Inflammatory macrophage (primary cell): ENCODE results near the gene MAPRE2.

Source experiments
- DNase-seq, 2 donors: peaks; one replicate each; pipeline ENCODE4 v3.0.0-alpha.2; 2020 to 2022

The MAPRE2 gene

GRCh38 chr18:35038029-35038428 is 3.2 kb upstream of the MAPRE2 start:
- no peak for DNase-seq

DNA sequence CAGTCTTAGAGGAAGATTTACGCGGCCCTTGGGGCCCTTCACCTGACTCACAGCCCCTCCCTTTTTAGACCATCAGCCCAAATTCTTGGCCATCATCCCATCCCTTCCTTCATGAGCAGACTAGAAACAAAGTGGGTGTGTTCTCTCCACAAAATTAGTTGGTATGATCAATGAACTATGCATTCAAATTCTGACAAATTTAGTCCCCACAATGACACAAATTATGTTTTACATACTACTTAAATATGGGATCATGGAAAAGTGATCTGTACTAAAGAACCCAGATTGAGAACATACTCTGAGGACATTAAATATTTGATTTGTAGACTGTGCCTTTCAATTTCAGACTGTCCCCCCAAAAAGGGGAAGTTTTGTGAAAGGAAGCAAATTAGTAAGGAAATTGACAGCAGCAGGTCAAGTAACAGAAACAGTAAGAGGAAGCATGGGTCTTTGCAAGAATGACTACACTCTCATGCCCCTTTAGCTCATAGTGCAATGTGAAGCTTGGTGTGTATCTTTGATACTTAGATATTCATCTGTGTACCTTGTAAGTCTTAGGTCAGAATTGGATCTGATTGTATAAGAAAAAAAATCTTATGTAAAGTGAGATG is 2.2 kb upstream of the MAPRE2 start:
- DNase-seq = peak; percentile 82 to 83

GRCh38 chr18:35040638-35040987 is 600 bp upstream of the MAPRE2 start:
- no peak for DNase-seq

DNA sequence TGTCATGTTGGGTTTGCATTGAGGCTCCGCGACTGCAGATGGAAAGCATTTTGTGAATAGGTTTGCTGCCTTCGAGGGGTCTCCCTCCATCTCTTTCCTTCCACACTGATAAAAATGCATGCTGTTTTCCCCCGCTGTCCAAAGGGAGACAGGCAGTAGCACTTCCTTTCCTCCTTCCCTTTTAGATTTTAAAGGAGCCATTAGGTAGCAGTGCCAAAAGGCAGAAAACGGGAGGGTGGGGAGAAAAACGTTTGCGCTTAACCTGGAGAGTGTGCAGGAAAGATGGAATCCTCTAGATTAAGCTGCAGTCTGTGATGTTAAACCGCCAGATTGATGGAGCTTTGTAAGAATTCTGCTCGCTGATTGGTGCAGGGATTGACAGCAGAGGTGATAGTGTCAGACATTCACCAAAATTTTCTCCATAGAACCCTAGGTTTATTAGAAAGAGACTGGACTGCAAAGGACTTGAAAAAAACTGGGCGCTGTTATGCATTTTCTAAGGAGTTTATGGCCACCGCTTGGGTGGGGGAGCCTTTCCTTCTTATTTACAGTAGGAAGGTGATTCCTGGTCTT is 688 bp downstream of the MAPRE2 start:
- peak in 1 of 2 donors; percentile 19 for DNase-seq

DNA sequence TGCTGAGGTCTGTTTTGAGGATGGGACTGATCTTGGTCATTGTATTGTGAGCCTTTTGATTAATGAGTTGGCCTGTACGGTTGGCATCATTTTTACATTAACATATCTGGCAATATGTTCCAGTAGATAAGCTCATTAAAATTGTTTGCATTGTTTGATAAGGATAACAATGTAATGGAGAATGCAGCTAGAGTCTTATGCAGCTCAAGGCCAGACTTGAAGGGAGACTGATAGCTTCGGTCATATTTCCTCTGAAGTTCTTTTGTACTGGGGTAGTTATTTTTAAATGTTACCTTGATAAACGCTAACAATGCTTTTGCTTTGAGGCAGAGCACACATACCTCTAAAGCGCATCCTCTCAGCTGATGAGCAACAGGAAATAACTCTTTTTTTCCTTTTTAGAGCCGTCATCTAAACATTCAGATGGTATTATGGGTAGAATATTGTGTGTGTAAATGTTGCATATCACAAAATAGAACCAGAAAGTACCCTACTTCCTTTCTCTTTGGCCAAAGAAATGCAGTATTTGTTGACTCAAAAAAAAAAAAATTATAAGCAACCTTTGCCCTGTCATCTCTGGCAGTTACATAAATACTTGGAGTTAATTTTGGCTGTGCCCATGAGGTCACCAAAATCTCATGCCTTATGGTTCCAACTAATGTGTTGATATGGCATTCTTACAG is 1.3 kb downstream of the MAPRE2 start:
- peak; percentile 43 to 66 for DNase-seq

- DNase-seq = no peak
These were observed 2.0 kb downstream of the MAPRE2 start for GRCh38 chr18:35043207-35043606.

GRCh38 chr18:35045121-35045520 is 3.9 kb downstream of the MAPRE2 start:
- DNase-seq = no peak

DNA sequence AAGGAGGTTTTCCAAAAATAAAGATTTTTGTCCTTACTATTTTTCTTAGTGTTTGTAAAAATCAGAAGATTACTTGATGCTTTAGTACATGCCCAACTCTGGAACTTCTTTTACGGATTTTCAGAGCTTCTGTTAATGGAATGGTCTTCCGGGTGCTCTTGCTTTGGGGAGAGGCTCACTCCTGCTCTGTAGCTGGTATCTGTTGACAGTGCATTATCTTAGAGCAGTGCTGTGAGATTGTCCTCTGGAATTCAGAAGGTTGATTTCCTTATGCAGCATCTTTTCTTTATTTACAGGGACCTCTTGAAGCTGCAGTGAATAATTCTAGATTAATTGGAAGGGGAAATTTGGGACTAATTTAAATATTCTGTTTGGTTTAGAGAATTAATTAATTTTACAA is 4.6 kb downstream of the MAPRE2 start:
- DNase-seq = no peak

DNA sequence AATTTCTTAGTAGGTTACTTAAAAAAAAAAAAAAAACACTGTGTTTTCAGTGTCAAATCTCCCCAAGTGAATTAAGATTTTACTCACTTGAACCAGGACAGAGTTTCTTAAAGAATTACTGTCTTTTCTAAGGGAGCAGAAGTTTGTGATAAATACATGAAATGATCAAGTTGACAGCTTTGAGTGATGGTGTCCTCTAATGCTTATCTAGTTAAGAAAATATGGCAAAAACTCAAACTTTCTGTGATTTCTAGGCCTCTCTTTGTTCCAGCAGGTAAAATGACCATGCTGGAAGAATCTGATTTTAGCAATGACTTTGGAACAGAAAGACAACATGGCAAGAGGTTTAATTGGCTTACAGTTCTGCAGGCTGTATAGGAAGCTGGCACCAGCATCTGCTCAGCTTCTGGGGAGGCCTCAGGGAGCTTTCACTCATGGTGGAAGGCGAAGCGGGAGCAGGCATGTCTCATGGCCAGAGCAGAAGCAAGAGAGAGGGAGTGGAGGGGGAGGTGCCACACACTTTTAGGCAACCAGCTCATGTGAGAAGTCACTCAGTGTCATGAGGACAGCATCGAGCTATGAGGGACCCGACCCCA is 6.6 kb downstream of the MAPRE2 start:
- DNase-seq = peak in 1 of 2 donors; percentile 30

- peak; percentile 33 to 41 for DNase-seq
These were observed 8.2 kb downstream of the MAPRE2 start for GRCh38 chr18:35049111-35050027.

- DNase-seq = peak in 1 of 2 donors; percentile 20
These were observed 8.9 kb downstream of the MAPRE2 start for GRCh38 chr18:35050028-35050546.

DNA sequence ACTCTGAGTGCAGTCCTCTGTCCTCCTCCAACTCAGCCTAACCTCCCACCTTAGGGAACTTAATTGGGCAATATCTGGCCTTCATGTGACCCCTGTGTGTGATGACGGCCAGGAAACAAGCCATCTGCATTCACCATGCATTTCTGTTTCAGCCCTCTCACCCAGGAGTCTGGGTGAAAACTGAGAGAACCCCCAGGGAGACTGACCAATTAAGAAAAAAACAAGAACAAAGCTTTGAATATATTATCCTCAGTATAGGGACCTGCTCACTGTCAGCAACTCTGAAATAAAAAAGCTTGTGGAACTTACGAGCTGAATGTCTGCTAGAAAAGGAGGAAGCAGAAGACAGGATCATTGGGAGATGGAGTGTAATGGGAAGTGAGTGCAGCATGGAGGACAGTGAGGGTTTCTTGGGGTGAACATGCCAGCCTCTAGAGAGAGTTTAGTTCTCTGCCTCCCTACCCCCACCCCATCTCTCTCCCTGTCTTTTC is 9.5 kb downstream of the MAPRE2 start:
- DNase-seq = peak; percentile 59 to 82

- no peak for DNase-seq
These were observed 10.6 kb downstream of the MAPRE2 start for GRCh38 chr18:35051641-35052377.

GRCh38 chr18:35054401-35054800 is 13.2 kb downstream of the MAPRE2 start:
- DNase-seq = no peak

DNA sequence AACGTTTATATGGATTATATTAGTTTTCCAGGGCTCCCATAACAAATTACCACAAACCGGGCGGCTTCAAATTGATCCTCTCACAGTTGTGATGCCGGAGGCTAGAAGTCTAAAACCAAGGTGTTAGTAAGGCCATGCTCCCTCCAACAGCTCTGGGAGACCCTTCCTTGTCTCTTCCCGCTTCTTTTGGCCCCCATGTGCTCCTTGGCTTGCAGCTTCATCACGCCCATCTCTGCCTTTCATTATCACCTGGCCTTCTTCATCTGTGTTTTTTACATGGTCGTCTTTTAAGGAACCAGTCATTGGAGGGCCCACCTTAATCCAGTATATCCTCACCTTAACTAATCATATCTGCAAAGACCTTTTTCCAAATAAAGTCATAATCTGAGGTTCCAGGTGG is 13.9 kb downstream of the MAPRE2 start:
- no peak for DNase-seq

- DNase-seq = no peak
These were observed 14.5 kb downstream of the MAPRE2 start for GRCh38 chr18:35055726-35056125.

DNA sequence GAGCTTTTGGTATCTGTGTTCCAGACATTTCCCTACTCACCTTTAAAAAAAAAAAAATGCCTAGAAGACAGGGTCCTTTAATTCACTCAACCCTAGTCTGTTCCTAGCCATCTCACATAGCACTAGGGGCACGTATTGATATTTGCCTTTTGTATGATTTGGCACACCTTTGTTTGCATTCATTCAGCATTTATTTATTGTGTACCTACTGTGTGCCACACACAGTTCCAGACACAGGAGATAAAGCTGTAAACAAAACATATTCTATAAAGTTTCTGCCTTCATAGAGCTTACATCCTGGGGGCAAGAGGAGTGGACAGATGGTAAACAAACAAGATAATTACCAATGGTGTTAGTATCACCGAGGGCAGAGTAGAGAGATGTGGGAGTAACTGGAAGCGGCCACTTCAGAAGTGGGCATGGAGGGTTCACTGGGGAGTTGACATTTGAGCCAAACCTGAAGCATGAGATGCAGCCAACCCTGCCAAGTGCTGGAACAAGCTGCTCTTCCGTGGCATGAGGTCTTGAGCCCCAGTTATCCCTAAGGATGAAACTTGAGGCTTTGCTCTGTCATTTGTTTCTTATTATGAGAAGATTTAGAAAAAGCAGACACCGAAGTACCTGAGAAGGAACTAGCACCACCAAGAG is 18.2 kb downstream of the MAPRE2 start:
- DNase-seq = no peak

GRCh38 chr18:35060122-35060815 is 19.1 kb downstream of the MAPRE2 start:
- no peak for DNase-seq

GRCh38 chr18:35061336-35061735 is 20.1 kb downstream of the MAPRE2 start:
- no peak for DNase-seq

DNA sequence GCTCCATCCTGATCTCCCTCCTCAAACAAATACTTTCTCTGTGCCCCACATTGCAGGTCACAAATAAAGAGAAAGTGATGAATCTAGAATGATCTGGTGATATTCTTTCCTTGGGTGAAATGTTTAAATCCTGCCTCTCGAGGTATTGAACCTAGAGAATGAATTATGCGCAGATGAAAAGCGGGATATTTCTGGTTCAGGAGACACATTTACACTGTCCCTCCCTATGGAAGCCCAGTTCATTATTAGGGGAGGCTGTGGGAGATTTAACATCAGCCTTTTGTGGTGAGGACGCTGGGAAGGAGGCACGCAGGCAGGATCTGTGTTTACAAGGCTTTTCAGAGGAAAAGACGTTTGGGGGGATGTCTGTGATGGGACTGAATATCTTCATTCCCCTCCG is 20.6 kb downstream of the MAPRE2 start:
- no peak for DNase-seq
